Measurements from ENCODE around the gene CCNY.

Gene CCNY

GRCh38 chr10:35568483-35569015 lies 232.2 kb downstream of the CCNY start:
- DNase-seq = no peak

GRCh38 chr10:35569111-35569707 lies 232.9 kb downstream of the CCNY start:
- no peak for DNase-seq

DNA sequence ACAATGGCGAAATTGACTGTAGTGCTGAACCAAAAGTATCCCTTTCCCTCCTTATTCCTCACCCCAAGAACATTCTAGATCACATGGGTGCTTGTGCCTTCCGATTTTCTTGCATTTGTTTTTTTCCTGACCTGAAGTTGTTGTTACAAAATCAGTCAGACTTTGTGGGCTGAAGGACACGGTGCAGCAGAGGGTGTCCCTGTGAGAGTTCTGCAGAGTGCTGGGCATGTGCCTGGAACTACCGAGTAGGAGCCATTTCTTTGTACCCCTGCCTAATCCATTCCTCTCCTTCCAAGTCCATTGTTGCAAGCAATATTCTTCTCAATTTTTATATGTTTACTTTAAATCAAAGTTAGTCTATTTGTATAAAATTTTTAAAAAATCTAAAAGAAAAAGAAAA lies 233.5 kb downstream of the CCNY start:
- no peak for DNase-seq

DNA sequence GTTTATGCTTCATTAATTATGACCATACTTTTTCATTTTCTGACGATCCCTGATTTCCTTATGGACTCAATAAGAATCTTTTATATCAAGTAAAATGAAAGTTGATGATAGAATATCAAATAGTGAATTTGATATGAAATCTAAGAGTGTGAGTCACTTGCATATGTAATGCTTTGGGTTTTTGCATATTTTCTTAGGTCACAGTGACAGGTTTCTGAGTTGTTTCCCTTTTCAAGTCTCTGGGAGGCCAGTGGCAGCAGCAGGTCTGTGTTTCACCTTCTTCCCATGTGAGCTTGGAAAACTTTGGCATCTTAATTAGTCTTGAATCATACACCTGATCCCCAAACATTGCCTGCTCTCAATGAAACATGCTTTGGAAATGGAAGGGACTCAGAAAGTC lies 234.1 kb downstream of the CCNY start:
- no peak for DNase-seq

GRCh38 chr10:35572583-35572982 lies 236.3 kb downstream of the CCNY start:
- no peak for DNase-seq

GRCh38 chr10:35573796-35574195 lies 237.5 kb downstream of the CCNY start:
- no peak for DNase-seq

DNA sequence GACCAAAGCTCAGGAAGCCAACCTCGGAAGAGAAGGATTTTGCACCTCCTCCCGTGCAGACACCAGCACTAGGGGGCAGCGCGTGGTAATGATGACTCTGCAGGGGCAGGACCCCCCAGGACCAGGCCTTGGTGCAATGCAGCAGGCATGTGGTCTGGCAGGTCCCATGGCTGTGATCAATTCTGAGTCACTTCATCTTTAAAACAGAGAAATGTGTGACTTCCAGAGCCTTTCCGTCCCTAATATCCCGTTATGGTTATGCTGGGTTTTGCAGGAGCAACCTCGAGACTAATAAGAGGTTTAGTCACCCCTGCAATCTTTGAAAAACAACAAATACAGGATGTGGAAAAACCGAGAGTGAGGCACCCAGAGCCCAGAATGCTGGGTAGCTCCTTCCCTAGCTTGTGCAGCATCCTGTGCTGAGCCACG lies 238.6 kb downstream of the CCNY start:
- DNase-seq = no peak

DNA sequence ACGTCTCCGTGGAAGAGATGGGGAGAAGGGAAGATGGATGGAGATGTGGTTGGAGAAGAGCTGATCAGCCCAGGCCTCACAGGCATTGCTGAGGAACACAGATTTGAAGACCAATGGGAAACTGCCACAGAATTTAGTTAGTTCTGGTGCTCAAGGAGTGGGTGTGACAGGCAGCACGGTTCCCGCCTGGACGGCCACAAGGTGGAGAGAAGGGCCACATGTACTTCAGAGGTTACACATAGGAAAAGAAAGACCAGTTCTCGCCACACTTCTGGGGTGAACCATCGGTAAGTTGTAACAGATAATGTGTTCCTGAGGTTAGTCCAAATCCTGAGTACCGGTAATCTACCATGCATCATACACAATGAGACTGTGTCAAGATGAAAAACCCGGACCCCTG lies 239.3 kb downstream of the CCNY start:
- DNase-seq = no peak

DNA sequence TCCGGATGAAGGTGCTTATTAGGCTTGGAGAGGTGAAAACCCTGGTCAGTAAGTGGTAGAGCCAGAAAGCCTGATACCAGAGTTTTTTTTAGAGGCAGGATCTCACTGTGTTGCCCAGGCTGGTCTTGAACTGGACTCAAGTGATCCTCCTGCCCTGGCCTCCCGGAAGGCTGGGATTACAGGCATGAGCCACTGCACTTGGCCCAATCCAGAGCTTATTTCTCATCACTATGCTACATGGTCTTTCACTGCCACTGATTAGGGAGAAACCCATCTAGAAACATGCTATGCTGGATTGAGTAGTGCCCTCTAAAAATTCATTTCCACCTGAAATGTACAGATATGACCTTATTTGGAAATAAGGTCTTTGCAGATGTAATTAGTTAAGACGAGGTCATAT lies 240.4 kb downstream of the CCNY start:
- no peak for DNase-seq

DNA sequence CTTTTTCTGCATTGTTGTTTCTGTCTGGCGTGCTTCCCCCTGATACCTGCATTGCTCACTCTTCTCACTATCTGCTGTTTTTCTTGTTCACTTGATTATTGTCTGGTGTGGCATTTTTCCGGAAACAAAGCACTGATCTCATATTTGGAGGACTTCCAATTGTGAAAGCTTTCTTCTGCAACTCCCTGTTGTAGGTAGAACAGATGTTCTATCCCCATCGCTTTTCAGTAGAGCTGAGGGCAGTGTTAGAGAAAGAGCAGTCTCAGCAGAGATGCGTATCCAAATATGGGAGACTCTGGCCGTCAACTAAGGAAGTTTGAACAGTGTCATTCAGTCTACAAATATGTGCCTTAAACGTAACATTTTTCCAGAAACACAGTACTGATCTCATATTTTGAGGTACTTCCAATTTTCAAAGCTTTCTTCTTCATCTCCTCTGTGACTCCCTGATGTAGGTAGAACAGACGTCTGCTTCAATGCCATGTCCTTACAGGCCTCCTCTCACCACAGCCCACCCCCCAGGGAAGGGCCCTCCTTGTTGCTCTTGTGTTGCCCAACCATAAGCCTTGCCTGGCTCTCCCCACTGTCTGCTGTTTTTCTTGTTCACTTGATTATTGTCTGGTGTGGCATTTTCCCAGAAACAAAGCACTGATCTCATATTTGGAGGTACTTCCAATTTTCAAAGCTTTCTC lies 241.8 kb downstream of the CCNY start:
- DNase-seq = no peak

GRCh38 chr10:35578618-35578956 lies 242.3 kb downstream of the CCNY start:
- DNase-seq = no peak

GRCh38 chr10:35579116-35579515 lies 242.8 kb downstream of the CCNY start:
- no peak for DNase-seq

- no peak for DNase-seq
Observed at GRCh38 chr10:35579726-35580422, 243.6 kb downstream of the CCNY start.

GRCh38 chr10:35580423-35580770 lies 244.1 kb downstream of the CCNY start:
- DNase-seq = no peak

DNA sequence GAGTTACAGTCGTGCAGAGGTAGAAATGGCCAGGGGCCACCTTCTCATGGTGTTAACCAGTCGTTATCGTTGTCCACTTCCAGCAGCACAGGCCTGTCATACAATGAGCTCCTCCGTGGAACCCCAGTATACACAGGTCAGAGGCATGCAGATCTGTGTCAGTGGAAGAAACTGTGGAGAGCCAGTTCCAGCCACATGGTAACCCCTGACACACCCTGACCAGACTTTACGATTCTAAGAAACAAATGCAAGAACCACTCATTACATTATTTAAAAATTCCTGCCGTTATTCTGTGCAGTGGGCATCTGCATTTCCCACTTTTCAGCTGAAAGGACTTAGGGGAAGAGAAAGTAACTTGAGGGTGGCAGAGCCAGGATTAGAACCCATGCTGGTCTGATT lies 245.3 kb downstream of the CCNY start:
- no peak for DNase-seq

DNA sequence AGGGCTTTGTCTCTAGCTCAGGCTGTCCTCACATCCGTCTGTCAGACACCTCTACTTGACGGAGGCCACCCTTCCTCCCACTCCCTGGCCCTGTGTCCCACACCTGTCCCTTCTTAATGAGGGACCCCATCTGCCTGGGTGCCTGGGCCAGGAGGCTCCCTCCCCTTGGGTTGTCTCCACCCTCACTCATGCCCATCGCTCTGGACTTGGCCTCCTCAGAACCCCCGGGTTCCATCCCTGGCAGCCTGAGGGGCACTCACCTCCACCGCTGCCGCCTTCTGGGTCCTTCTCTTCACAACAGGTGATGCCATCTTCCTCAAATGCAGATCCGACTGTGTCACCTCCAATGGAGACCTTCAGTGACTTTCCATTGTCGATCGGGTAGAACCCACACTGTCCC lies 248.6 kb downstream of the CCNY start:
- DNase-seq = no peak

DNA sequence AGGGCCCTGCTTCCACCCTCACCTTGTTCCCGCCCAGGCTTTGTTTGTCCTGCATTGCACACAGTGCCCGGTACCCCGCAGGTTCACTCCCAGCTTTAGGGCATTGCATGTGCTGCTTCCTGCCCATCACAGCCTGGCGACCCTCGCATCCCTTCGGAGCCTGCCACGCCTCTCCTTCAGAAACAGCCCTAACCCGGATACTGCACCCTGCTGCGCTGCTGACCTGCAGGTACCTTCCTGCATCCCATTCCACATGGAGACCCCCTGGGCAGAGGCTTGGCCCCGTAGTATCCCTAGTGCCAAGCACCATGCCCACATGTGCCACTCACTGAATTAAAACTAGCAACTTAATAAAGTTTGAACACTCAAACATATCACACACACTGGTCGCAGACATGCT lies 249.0 kb downstream of the CCNY start:
- DNase-seq = no peak

DNA sequence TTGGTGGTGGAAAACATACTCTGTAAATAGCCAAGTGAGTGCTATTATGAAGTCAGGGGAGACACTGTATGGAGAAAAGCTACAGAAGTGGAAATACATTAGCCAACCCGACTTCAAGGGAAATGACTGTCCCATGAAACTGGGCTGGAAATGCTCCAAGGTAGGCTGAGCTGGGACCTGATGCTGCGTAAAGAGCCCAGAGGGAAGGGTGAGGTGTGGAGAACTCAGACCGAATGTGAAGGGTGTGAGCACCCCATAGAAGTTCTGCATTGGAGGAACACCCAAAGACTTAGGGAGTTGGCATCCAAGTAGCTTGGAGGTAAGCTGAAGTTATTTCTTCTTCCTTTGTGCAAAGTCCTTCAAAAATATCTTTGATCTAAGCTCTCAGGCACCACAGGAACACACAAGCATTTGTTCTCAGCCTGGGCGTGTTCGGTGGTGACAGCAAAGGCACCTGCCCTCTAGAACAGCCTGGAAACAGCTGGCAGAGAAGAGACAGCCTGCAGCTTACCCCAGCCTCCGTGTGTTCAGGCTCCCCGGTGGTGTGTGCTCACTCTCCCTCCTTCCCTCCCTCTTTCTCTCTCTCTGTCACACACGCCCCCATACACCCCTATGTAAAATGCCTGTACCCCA lies 249.7 kb downstream of the CCNY start:
- no peak for DNase-seq

GRCh38 chr10:35588836-35589235 lies 252.5 kb downstream of the CCNY start:
- DNase-seq = no peak

DNA sequence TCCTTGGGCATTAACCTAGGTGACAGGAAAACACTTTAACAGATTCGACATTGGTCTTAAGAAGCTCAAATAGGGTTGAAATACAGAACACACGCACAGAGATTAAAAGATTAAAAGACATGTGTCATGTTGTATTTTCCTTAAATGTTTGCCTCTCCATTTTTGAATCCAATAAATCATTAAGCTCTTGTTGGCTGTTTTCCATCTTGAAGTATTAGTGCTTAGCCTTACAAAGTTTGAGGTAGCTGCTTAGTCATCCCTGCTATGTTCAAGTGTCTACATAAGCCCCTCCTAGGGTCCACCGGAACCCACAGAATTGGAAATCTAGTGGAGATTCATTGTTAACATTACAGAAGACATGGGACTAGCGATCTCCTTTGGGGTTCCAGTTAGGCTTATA lies 256.1 kb downstream of the CCNY start:
- no peak for DNase-seq

GRCh38 chr10:35594115-35595079 lies 258.1 kb downstream of the CCNY start:
- no peak for DNase-seq

DNA sequence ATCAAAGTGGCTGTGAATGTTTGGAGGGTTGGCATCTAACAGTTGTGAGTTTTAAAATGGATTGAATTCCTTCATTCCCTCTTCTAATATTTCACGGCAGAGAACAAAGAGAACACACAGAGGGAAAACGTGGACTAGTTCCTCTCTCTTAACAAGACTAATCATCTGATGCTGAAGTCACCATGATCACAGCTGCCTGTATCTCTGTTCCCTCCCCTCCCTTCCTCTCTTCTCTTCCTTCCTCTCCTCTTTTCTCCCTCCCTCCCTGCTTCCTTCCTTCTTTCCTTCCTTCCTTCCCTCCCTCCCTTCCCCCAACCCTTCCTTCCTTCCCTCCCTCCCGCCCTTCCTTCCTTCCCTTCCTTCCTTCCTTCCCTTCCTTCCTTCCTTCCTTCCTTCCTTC lies 258.8 kb downstream of the CCNY start:
- no peak for DNase-seq

- DNase-seq = no peak
Observed at GRCh38 chr10:35598379-35598778, 262.1 kb downstream of the CCNY start.
